GM19463 (cell line): Measurements from ENCODE around the gene CCKAR.

Source experiments
- ATAC-seq: cut with Tn5 transposase; IDR thresholded peaks from one replicate; pipeline ENCODE4 v1.9.1; 2021; ENCODE audit warnings: mild to moderate bottlenecking, moderate library complexity; ENCODE audit not compliant: unreplicated experiment

The CCKAR gene

DNA sequence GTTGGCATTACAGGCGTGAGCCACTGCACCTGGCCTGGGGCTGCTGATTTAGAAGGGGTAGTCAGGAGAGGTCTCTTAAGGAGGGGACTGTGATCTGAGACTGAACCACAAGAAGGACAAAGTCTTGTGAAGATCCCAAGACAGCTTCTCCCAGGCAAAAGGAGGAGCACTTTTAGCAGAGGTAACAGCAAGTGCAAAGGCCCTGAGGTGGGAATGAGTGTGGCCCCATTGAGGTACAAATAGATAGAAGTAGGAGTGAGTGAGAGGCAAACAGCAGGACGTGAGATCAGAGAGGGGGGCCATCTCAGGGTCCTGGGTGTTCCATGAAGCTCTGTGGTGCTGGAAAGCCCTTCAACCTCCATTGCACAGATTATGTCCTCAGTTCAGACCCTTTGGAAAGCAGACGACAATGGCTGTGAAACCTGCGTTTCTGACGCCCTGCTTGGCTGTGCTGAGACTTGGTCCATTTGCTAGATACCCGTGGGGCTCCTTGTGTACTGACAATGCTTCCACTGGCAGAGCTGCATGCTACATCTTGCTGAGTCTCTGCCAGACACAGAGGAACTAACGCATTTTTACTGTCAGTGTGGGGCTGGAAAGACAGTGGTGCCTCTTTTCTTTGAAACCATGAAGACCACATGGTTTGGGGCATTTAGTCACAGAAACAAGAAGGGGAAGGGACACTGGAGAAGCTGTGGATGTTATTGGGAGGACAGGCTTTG is 1.3 kb upstream of the CCKAR start:
- no peak for ATAC-seq

GRCh38 chr4:26490960-26491284 is 638 bp upstream of the CCKAR start:
- no peak for ATAC-seq

DNA sequence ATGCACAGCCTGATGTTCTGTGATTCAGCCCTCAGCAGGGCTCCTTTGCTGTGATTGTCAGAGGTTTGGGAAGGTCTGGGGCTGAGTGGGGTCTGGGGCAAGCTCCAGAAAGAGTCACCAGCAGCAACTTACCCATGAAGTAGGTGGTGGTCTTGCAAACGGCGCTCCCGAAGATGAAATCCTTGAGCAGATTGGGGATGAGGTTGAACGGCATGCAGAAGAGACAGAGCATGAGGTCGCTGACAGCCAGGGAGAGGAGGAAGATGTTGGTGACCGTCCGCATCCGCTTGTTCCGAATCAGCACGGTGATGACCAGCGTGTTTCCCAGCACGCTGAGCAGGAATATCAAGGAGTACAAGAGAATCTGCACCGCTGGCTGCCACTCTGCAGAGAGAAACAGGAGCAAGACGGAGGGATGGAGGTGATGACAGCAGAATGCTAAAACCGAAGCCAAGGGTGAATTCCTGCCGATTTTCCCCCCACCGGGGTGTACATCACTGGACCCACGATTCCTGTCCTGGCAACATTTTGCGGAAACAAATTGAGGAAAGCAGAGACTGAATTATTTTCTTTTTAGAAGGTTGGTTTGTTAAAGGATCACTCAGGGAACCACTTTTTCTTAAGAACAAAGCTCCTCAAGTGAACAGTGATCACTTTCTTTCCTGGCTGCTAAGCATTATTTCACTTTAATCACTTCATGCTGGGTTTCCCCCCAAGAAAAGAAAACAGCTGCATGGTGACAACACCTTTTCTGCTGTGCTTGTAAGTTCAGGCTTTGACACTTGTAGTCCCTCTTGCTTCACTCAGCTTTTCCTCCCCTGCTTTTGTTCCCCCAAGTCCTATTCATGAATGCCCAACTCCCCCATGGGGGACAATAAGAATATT is 941 bp downstream of the CCKAR start:
- no peak for ATAC-seq

GRCh38 chr4:26485684-26486083 is 4.6 kb downstream of the CCKAR start:
- ATAC-seq = no peak

DNA sequence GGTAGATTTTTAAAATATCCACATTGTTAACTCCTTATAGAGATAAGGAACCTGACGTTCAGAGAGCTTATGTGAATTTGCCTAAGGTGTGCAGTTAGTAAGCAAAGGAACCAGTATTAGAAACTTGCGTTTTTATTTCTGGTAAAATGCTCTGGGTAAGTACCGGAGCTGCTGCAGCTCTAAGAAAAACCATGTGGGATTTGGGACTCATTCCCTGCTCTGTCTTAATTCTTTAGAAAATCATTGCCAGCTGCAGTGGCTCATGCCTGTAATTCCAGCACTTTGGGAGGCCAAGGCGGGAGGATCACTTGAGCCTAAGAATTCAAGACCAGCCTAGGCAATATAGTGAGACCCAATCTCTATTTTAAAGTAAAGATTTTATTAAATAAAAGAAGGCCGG is 5.8 kb downstream of the CCKAR start:
- ATAC-seq = no peak

- ATAC-seq = no peak
Measured at GRCh38 chr4:26484032-26484515, 6.2 kb downstream of the CCKAR start.

- ATAC-seq = no peak
Measured at GRCh38 chr4:26482508-26483462, 7.5 kb downstream of the CCKAR start.

GRCh38 chr4:26478330-26478729 is 12.0 kb downstream of the CCKAR start:
- ATAC-seq = no peak

- ATAC-seq = no peak
Measured at GRCh38 chr4:26476545-26476944, 13.7 kb downstream of the CCKAR start.

- no peak for ATAC-seq
Measured at GRCh38 chr4:26475716-26476115, 14.6 kb downstream of the CCKAR start.

DNA sequence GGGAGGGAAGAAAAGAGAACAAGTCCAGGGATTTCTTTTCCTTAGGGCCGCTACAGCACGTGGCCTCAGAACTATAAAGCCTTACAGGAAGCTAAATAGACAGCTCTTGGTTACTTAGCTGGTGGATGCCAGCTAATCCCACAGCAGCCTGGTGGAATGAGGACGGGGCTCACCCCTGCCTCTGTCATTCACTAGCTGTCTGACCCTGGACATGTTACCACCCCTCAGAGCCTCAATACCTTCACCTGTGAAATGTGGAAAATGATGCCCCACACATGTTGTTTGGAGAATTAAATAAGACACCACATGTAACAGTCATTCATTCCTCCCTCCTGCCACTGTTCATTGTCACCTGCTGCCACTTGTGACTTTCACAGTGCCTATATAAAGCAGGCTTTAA is 15.7 kb downstream of the CCKAR start:
- no peak for ATAC-seq

DNA sequence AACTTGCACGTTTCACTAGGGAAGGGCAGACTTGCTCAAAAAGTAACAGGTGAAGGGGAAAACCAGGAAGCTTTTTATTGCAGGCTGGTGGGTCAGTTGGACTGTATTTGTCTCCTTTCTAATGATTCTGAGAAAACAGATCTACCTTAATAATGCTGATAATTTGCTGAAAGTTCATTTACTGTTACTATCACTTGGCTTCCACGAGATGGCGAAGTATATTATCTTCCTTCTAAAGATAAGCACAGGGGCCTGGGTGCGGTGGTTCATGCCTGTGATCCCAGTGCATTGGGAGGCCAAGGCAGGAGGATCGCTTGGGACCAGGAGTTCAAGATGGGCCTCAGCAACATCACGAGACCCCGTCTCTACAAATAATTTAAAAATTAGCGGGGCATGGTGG is 16.4 kb downstream of the CCKAR start:
- no peak for ATAC-seq

DNA sequence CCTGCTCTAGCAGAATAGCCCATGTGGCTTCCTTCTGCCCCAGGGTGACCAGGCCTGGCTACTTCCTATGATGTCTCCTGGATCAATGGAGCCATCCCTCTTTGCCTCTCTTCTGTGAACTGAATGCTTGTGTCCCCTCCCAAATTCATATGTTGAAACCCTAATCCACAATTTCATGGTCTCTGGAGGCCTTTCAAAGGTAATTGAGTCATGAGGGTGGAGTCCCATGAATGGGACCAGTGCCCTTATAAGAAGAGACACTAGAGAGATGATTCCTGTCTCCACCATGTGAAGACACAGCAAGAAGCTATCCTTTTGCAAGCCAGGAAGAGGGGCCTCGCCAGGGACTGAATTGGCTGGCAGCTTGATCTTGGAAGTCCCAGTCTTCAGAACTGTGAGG is 18.4 kb downstream of the CCKAR start:
- ATAC-seq = no peak

GRCh38 chr4:26468977-26469376 is 21.3 kb downstream of the CCKAR start:
- ATAC-seq = no peak

- no peak for ATAC-seq
Measured at GRCh38 chr4:26468283-26468949, 21.9 kb downstream of the CCKAR start.

GRCh38 chr4:26467724-26468123 is 22.6 kb downstream of the CCKAR start:
- no peak for ATAC-seq

DNA sequence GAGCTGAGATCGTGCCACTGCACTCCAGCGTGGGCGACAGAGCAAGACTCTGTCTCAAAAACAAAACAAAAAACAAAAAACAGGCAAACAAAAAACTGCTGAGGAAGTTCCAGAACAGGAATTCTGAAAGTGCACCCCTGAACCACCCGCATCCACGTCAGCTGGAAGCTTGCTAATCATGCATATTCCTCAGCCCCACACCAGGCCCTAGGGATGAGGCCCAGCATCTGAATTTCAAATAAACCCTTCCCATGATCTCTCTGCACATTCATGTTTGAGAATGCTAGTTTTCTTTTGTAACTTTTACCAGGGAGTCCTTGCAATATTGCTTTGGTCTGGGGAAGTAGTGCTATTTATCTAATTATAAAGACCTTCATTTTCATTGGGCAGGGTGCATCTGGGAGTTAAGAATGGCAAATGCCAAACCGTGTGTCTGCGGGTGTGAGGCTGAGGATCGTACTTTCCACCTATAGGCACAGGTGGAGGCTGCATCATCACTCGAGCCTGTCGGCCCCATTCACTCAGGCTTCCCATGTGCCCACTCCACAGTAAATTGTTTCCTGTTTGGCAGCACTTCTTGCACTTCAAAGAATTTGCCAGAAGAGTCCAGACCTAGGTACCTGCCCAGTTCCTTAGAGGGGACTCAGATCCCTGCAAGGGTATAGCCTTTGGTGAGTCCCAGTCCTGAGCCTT is 23.6 kb downstream of the CCKAR start:
- ATAC-seq = no peak

DNA sequence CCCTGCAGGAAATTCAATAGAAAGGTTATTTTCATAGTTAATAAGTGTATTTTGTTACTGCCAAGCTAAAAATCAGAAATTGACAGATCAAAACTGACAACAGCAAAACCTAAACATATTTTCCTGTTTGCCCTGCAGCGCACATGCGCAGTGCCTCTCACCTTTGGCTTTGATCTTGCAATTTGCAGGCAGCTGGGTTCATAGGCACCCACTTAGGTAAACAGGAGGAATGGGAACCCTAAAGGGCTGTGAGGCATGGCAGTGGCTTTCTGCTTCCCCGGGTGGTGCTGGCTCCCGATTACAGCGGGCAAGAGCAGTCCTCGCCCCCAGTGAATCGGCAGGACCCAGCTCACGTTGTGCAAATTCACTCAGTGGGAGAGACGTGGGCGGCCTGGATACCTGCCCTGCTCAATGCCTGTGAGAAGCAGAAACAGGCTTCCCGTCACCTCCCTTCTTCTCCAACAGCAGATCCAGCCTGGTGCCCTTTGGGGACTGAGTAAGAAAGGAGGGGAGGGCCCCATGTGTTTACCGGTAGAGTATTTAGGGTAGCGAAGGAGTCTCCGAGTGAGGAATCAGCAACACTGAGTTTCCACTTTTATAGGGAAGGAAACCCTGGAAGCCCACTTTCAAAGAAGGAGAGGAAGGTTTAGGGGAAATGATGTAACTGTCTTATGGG is 25.7 kb downstream of the CCKAR start:
- ATAC-seq = no peak

DNA sequence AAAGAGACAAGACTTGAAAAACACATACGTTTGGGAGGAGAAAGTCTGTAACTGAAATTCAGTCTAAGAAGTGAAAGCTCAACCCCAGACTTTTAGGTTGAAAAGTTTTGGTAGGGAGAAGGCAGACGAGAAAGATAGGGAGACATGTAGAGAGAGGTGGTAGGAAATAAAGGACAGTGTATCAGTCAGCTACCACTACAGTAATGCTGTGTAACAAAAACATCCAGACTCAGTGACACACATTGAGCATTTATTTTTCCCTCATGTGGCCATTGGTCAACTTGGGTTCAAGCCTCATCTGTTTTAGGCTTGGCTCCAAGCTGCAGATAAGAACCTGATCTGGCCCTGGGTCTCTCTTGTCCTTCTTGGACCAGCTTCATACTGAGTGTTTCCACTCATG is 26.9 kb downstream of the CCKAR start:
- ATAC-seq = no peak
